Chondrocyte (in vitro differentiated cells): ENCODE measurements around the gene PPHLN1. TPM values are rescaled to one million over a fixed set of nuclear protein-coding genes. Genes with fewer than 3 reads are reported as not detected.
"Not testable (repeated sequence)": the region's sequence is repeated elsewhere in the genome, so short reads cannot be mapped to it uniquely, and the experiment has no call there.

ENCODE experiments used
- DNase-seq: peaks from one replicate; pipeline ENCODE4 v3.0.0; 2021; ENCODE audit warnings: mixed read lengths, low spot score
- H3K27ac Mint-ChIP-seq: one replicate; pipeline ENCODE4 v1.8.0; 2021; ENCODE audit warnings: mild to moderate bottlenecking, moderate library complexity, mixed read lengths; ENCODE audit not compliant: unreplicated experiment
- H3K27me3 Mint-ChIP-seq: 2 replicates; pipeline ENCODE4 v1.8.0; 2021; ENCODE audit warnings: low read depth, mixed read lengths
- H3K36me3 Mint-ChIP-seq: 2 replicates; pipeline ENCODE4 v1.8.0; 2021; ENCODE audit warnings: low read depth, mixed read lengths
- H3K4me1 Mint-ChIP-seq: 2 replicates; pipeline ENCODE4 v1.8.0; 2021; ENCODE audit warnings: low read depth, mild to moderate bottlenecking, mixed read lengths
- H3K4me3 Mint-ChIP-seq: one replicate; pipeline ENCODE4 v1.8.0; 2021; ENCODE audit warnings: mild to moderate bottlenecking, moderate library complexity, mixed read lengths; ENCODE audit not compliant: unreplicated experiment
- H3K9me3 Mint-ChIP-seq: 2 replicates; pipeline ENCODE4 v1.8.0; 2021; ENCODE audit warnings: low read depth, mixed read lengths
- total RNA-seq: library from RNA; stranded (reverse); gene quantifications from 3 replicates; pipeline ENCODE4 v1.2.1, GENCODE V29; 2021
- TF ChIP-seq, protein P1 (sequence below): fragments of 200-600 bp; sonication (generic); IDR thresholded peaks from 2 replicates; pipeline ENCODE4 v1.5.0; 2021; ENCODE audit warnings: antibody characterized with exemption, mild to moderate bottlenecking, moderate library complexity

PPHLN1 gene
- total RNA-seq, 1 donor from 2014 or later, result 49.7 TPM

DNA sequence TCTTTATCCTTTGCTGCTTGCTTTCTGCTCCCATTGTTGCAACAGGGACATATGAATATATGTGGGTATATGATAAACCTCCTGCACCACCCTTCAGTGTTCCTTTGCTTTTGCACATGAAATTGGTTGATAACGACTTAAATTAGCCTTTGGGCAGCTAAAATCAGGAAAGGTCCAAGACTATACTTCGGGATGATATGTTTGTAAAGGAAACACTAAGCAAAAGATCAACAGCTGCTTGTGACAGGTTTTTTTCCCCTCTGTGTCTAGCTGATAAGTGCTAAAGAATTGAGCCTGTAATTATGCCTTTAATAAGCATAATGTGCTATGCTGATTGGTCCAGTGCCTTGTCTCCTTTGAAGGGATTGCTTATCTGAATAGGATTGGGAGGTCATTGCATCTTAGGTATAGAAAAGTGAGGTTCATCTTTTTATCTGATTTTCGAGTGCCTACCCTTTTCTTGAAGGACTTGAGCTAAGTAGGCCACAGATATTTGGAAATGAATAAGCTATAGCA lies 59.4 kb downstream of the PPHLN1 start:
- H3K4me1 Mint-ChIP-seq, result no peaks in the 10 kb centered on the region
- TF ChIP-seq, protein P1, sequence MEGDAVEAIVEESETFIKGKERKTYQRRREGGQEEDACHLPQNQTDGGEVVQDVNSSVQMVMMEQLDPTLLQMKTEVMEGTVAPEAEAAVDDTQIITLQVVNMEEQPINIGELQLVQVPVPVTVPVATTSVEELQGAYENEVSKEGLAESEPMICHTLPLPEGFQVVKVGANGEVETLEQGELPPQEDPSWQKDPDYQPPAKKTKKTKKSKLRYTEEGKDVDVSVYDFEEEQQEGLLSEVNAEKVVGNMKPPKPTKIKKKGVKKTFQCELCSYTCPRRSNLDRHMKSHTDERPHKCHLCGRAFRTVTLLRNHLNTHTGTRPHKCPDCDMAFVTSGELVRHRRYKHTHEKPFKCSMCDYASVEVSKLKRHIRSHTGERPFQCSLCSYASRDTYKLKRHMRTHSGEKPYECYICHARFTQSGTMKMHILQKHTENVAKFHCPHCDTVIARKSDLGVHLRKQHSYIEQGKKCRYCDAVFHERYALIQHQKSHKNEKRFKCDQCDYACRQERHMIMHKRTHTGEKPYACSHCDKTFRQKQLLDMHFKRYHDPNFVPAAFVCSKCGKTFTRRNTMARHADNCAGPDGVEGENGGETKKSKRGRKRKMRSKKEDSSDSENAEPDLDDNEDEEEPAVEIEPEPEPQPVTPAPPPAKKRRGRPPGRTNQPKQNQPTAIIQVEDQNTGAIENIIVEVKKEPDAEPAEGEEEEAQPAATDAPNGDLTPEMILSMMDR, result no peak
- H3K36me3 Mint-ChIP-seq, result peaks cover 20% of the 10 kb centered on the region
- H3K27me3 Mint-ChIP-seq, result no peaks in the 10 kb centered on the region
- H3K9me3 Mint-ChIP-seq, result no peaks in the 10 kb centered on the region
- DNase-seq, result no peak
- H3K27ac Mint-ChIP-seq, result no peak overlapping the region
- H3K4me3 Mint-ChIP-seq, result no peak overlapping the region

DNA sequence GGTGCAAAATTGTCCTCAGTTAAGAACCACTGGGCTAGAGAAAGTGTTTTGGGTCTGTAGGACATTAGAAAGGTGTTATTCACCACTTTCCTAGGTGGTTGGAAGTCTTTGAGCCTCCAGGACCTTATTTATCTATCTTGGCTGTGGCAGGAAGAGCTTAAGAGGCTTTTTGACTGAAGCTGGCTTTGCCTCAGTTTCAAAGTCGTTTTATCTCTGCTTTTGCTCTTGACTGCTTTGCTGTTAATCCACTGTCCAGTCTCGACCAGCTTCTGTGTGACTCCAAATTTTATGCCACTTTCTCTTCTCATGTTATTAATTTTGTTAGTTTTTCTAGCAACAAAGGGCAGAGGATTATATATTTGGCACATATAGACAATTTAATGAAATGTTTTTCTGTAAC lies 60.3 kb downstream of the PPHLN1 start:
- no peaks in the 10 kb centered on the region for H3K4me1 Mint-ChIP-seq
- H3K9me3 Mint-ChIP-seq, result no peaks in the 10 kb centered on the region
- no peak overlapping the region for H3K27ac Mint-ChIP-seq
- no peak overlapping the region for H3K4me3 Mint-ChIP-seq
- H3K36me3 Mint-ChIP-seq, result peaks cover 20% of the 10 kb centered on the region
- H3K27me3 Mint-ChIP-seq, result no peaks in the 10 kb centered on the region
- no peak for DNase-seq
- TF ChIP-seq, protein P1, result no peak

DNA sequence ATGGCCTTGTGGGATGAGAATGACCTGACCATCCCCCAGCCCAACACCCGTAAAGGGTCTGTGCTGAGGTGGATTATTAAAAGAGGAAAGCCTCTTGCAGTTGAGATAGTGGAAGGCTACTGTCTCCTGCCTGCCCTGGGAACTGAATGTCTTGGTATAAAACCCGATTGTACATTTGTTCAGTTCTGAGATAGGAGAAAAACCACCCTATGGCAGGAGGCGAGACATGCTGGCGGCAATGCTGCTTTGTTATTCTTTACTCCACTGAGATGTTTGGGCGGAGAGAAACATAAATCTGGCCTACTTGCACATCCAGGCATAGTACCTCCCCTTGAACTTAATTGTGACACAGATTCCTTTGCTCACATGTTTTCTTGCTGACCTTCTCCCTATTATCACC lies 62.1 kb downstream of the PPHLN1 start:
- H3K9me3 Mint-ChIP-seq, H3K4me1 Mint-ChIP-seq, H3K27me3 Mint-ChIP-seq, DNase-seq, H3K4me3 Mint-ChIP-seq, H3K27ac Mint-ChIP-seq: not testable (repeated sequence)
- H3K36me3 Mint-ChIP-seq, result peaks cover 20% of the 10 kb centered on the region

DNA sequence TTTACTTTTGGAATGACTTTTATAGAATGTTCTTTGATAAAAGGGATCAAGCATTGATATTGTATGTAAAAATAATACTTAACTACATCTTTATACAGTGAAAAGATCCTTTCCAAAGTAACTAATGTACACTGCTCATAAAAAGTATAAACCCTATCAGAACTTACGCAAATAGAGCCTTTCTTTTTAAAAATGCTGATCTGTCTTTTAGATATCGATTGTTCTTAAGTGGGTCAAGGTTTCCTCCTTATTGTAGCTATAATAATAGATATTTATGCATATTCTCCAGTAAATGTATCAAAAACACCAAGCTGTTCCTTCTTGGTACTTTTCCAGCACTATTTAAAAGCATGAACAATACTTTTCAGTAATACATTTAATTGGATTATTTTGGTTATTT lies 68.5 kb downstream of the PPHLN1 start:
- Mint-ChIP-seq H3K4me1 (peaks cover 16% of the 10 kb centered on the region), H3K27me3 (no peaks in the 10 kb centered on the region), H3K9me3 (no peaks in the 10 kb centered on the region), H3K4me3 (no peak overlapping the region), H3K27ac (no peak overlapping the region), H3K36me3 (peaks cover 7% of the 10 kb centered on the region)
- TF ChIP-seq, protein P1, result no peak
- DNase-seq, result no peak

DNA sequence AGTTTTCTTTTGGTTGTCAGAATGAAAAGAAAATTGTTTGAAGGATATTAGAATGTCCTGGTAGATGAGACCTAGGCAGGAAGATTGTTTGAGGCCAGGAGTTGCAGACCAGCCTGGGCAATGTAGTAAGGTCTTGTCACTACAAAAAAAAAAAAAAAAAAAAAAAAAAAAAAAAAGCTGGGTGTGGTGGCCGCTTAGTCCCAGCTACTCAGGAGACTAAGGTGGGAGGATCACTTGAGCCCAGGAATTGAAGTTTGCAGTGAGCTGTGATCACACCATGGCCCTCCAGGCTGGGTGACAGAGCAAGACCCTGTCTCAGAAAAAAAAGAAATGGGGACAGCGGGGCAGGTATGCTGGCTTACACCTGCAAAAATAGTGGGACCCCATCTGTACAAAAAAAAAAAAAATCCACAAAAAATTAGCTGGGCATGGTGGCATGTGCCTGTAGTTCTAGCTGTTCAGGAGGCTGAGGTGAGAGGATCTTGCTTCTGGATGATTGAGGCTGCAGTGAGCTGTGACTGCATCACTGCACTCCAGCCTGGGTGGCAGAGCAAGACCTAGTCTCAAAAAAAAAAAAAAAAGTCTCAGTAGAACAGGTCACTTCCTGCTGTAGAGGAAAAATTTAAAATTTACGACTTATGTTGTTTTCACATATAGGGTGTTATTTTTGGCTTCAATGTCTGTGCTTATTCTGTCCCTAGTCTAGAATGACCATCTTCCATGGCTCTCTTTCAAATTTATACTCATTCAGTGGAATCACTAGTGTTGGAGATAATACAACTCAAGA lies 70.7 kb downstream of the PPHLN1 start:
- Mint-ChIP-seq H3K27ac (peak overlapping the region; percentile 87), H3K9me3 (no peaks in the 10 kb centered on the region), H3K36me3 (peaks cover 13% of the 10 kb centered on the region), H3K4me1 (peaks cover 16% of the 10 kb centered on the region), H3K27me3 (no peaks in the 10 kb centered on the region), H3K4me3 (no peak overlapping the region)
- DNase-seq, result no peak
- TF ChIP-seq, protein P1, result no peak
